Calu3 (cell line): ENCODE data around the gene TSPAN5. TPM values are rescaled to one million over a fixed set of nuclear protein-coding genes. Genes with fewer than 3 reads are reported as not detected.

Experiments
- BruUV-seq: library from RNA; stranded (reverse); fragments of 400-500 nt; replicated peaks from 2 replicates; lab custom pipeline; 2021; lab: Mats Ljungman, UMichigan
- CTCF ChIA-PET: fragments of 300-600 bp; sonication (Branson Sonifier 250); formaldehyde crosslinking; loops from one replicate; lab custom pipeline; 2022; ENCODE audit warnings: antibody characterized with exemption; lab: Charles Lee
- DNase-seq: peaks from one replicate; pipeline ENCODE4 v3.0.0; 2022
- H3K27ac Mint-ChIP-seq: one replicate; pipeline ENCODE4 v1.8.0; 2022; ENCODE audit warnings: mixed read lengths; ENCODE audit not compliant: unreplicated experiment
- H3K27me3 Mint-ChIP-seq: one replicate; pipeline ENCODE4 v1.8.0; 2022; ENCODE audit warnings: mixed read lengths; ENCODE audit not compliant: unreplicated experiment
- H3K36me3 Mint-ChIP-seq: one replicate; pipeline ENCODE4 v1.8.0; 2022; ENCODE audit warnings: mild to moderate bottlenecking, moderate library complexity, mixed read lengths; ENCODE audit not compliant: insufficient read depth, unreplicated experiment
- H3K4me1 Mint-ChIP-seq: one replicate; pipeline ENCODE4 v1.8.0; 2022; ENCODE audit warnings: mild to moderate bottlenecking, low read depth, mixed read lengths; ENCODE audit not compliant: unreplicated experiment
- H3K4me3 Mint-ChIP-seq: one replicate; pipeline ENCODE4 v1.8.0; 2022; ENCODE audit warnings: mild to moderate bottlenecking, low read depth, moderate library complexity, mixed read lengths; ENCODE audit not compliant: unreplicated experiment
- H3K9me3 Mint-ChIP-seq: one replicate; pipeline ENCODE4 v1.8.0; 2022; ENCODE audit warnings: low read depth, mixed read lengths; ENCODE audit not compliant: unreplicated experiment
- CTCF ChIP-seq: fragments of 200-600 bp; IDR thresholded peaks from one replicate; pipeline ENCODE4 v1.8.0; 2022; ENCODE audit warnings: antibody characterized with exemption; ENCODE audit not compliant: unreplicated experiment
- intact Hi-C: fragments of 100-400 bp; cut with micrococcal nuclease; formaldehyde crosslinking; loops from one replicate; pipeline ENCODE4 v1.10.0; 2022; ENCODE audit not compliant: unreplicated experiment
- total RNA-seq: library from RNA; stranded (reverse); gene quantifications from 2 replicates; pipeline ENCODE4 v1.2.3, GENCODE V29; 2022

The TSPAN5 gene
- total RNA-seq, 1 experiment from 2014 or later, result 4.8 TPM

- intact Hi-C loops, result no loop called here
- Mint-ChIP-seq H3K36me3 (no peaks in the 10 kb centered on the region), H3K4me1 (no peaks in the 10 kb centered on the region), H3K27ac (no peak overlapping the region), H3K27me3 (no peaks in the 10 kb centered on the region), H3K4me3 (no peak overlapping the region), H3K9me3 (no peaks in the 10 kb centered on the region)
- CTCF ChIA-PET, result no interaction called here
- no peak for DNase-seq
- TF ChIP-seq CTCF, result no peak
- no TSS peak for BruUV-seq
These were observed 101.1 kb downstream of the TSPAN5 start for GRCh38 chr4:98557194-98557892.

- Mint-ChIP-seq H3K4me1 (no peaks in the 10 kb centered on the region), H3K27ac (no peak overlapping the region), H3K36me3 (no peaks in the 10 kb centered on the region), H3K27me3 (no peaks in the 10 kb centered on the region), H3K9me3 (no peaks in the 10 kb centered on the region), H3K4me3 (no peak overlapping the region)
- intact Hi-C loops, result no loop called here
- no peak for TF ChIP-seq CTCF
- no TSS peak for BruUV-seq
- CTCF ChIA-PET, result interaction anchor here (0.6 kb wide), 1 partner anchor 134 kb away, joined by 3 read pairs; no protein-coding TSS in a partner anchor
- no peak for DNase-seq
These were observed 102.0 kb downstream of the TSPAN5 start for GRCh38 chr4:98556451-98556850.

- Mint-ChIP-seq H3K27ac (no peak overlapping the region), H3K36me3 (no peaks in the 10 kb centered on the region), H3K4me3 (no peak overlapping the region), H3K4me1 (no peaks in the 10 kb centered on the region), H3K27me3 (no peaks in the 10 kb centered on the region), H3K9me3 (no peaks in the 10 kb centered on the region)
- DNase-seq, result no peak
- CTCF ChIA-PET, result interaction anchor here (0.6 kb wide), 1 partner anchor 134 kb away, joined by 3 read pairs; no protein-coding TSS in a partner anchor
- TF ChIP-seq CTCF, result no peak
- intact Hi-C loops, result no loop called here
- BruUV-seq, result no TSS peak
These were observed 102.5 kb downstream of the TSPAN5 start for GRCh38 chr4:98555798-98556445.

- H3K4me1 Mint-ChIP-seq, result no peaks in the 10 kb centered on the region
- no peak for DNase-seq
- no peaks in the 10 kb centered on the region for H3K9me3 Mint-ChIP-seq
- intact Hi-C loops, result no loop called here
- H3K4me3 Mint-ChIP-seq, result no peak overlapping the region
- no TSS peak for BruUV-seq
- H3K36me3 Mint-ChIP-seq, result no peaks in the 10 kb centered on the region
- no peak overlapping the region for H3K27ac Mint-ChIP-seq
- no peak for TF ChIP-seq CTCF
- no peaks in the 10 kb centered on the region for H3K27me3 Mint-ChIP-seq
- CTCF ChIA-PET, result no interaction called here
These were observed 111.4 kb downstream of the TSPAN5 start for GRCh38 chr4:98546910-98547594.
